Right lobe of liver (tissue), 4 donors: ENCODE results near the gene LRRC15.

Source experiments
- CTCF ChIP-seq, 4 donors: fragments of 200-600 bp in 3 of 4; fragments of 450-650 bp in 1 of 4; IDR thresholded peaks; one replicate each; pipeline versions ENCODE4 v1.5.1 to v1.8.0; 2016 to 2022; ENCODE audit warnings: antibody characterized with exemption in 4 of 4, mild to moderate bottlenecking in 2 of 4
- POLR2A ChIP-seq: fragments of 450-650 bp; IDR thresholded peaks from one replicate; pipeline ENCODE4 v1.6.1; 2017; ENCODE audit warnings: antibody characterized with exemption, mild to moderate bottlenecking
- donor health status: DM: no; HTN: no; CAD: no.
- donor health status: DM: no; HTN: no; CAD: no.
- donor health status: DM: no; HTN: yes; CAD: no.

DNA sequence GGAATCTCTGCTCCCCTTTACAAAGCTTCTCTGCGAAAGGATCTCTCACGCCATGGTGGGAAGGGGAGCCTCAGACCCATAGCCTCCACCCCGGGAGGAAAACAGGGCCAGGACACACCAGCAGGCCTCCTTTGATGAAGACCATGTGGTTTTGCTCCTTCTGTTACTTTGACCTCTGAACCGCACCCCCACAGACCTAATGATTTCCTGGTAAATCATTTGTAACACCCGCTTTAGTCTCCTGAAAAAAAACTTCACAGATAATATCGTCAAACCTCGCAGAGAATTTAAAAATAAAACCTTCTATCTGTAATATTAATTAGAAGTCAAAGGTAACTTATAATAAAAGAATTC, 36.7 kb downstream of the LRRC15 start:
- no peak for TF ChIP-seq CTCF (IDR thresholded peaks at IDR 0.05)
- no peak for TF ChIP-seq POLR2A
